Caco-2 (cell line): ENCODE measurements around the gene MLLT10. TPM values are rescaled to one million over a fixed set of nuclear protein-coding genes. Genes with fewer than 3 reads are reported as not detected.

ENCODE experiments used
- BruUV-seq: library from RNA; stranded (reverse); fragments of 400-500 nt; replicated peaks from 2 replicates; lab custom pipeline; 2021; lab: Mats Ljungman, UMichigan
- CTCF ChIA-PET: fragments of 300-600 bp; sonication (Branson Sonifier 250); formaldehyde crosslinking; loops from one replicate; lab custom pipeline; 2022; ENCODE audit warnings: antibody characterized with exemption; lab: Charles Lee
- POLR2A ChIA-PET: fragments of 300-600 bp; sonication (Branson Sonifier 250); formaldehyde crosslinking; loops from one replicate; lab custom pipeline; 2022; ENCODE audit warnings: antibody characterized with exemption; lab: Charles Lee
- DNase-seq, 2 experiments: peaks; one replicate each; pipeline versions ENCODE4 v3.0.0 to v3.0.0-alpha.2; 2020 to 2022
- H3K27me3 ChIP-seq: replicated peaks from 2 replicates; pipeline ENCODE4 v1.6.0; 2011; ENCODE audit warnings: low read length; ENCODE audit not compliant: control insufficient read depth, insufficient read depth
- H3K36me3 ChIP-seq: 2 replicates; pipeline ENCODE4 v1.5.1; 2011; ENCODE audit warnings: low read length; ENCODE audit not compliant: control insufficient read depth, insufficient read depth
- H3K4me1 ChIP-seq: fragments of 250-450 bp; sonication (Bioruptor Pico); 2 replicates; pipeline ENCODE4 v1.5.1; 2020; ENCODE audit warnings: mild to moderate bottlenecking
- H3K4me3 ChIP-seq: 2 replicates; pipeline ENCODE4 v1.5.1; 2011; ENCODE audit warnings: low read depth, mild to moderate bottlenecking, control low read depth, low read length
- H3K9me3 ChIP-seq: fragments of 250-450 bp; sonication (Bioruptor Pico); 2 replicates; pipeline ENCODE4 v1.5.1; 2020; ENCODE audit warnings: mild to moderate bottlenecking, moderate library complexity
- H3K27ac Mint-ChIP-seq: one replicate; pipeline ENCODE4 v1.8.0; 2022; ENCODE audit warnings: mixed read lengths; ENCODE audit not compliant: unreplicated experiment
- H3K27me3 Mint-ChIP-seq: one replicate; pipeline ENCODE4 v1.8.0; 2022; ENCODE audit warnings: mixed read lengths; ENCODE audit not compliant: insufficient read depth, unreplicated experiment
- H3K36me3 Mint-ChIP-seq: one replicate; pipeline ENCODE4 v1.8.0; 2022; ENCODE audit warnings: mild to moderate bottlenecking, mixed read lengths; ENCODE audit not compliant: insufficient read depth, unreplicated experiment
- H3K4me1 Mint-ChIP-seq: one replicate; pipeline ENCODE4 v1.8.0; 2022; ENCODE audit warnings: low read depth, mixed read lengths; ENCODE audit not compliant: unreplicated experiment
- H3K4me3 Mint-ChIP-seq: one replicate; pipeline ENCODE4 v1.8.0; 2022; ENCODE audit warnings: mild to moderate bottlenecking, moderate library complexity, mixed read lengths; ENCODE audit not compliant: unreplicated experiment
- H3K9me3 Mint-ChIP-seq: one replicate; pipeline ENCODE4 v1.8.0; 2022; ENCODE audit warnings: mixed read lengths; ENCODE audit not compliant: unreplicated experiment
- intact Hi-C: fragments of 100-400 bp; cut with micrococcal nuclease; formaldehyde crosslinking; loops from one replicate; pipeline ENCODE4 v1.10.0; 2022; ENCODE audit not compliant: unreplicated experiment
- total RNA-seq: library from RNA; stranded (reverse); gene quantifications from 2 replicates; pipeline ENCODE4 v1.2.3, GENCODE V29; 2022
- TF ChIP-seq, protein P1 (sequence below), 2 experiments: fragments of 200-600 bp in 1 of 2; IDR thresholded peaks; 1 replicate in 1 of 2; 2 replicates in 1 of 2; pipeline versions ENCODE4 v1.5.1 to v1.8.0; 2011 to 2022; ENCODE audit warnings: antibody characterized with exemption in 1 of 2, control low read depth in 1 of 2, inconsistent platforms in 1 of 2, low read depth in 1 of 2, low read length in 1 of 2, mild to moderate bottlenecking in 1 of 2, moderate library complexity in 1 of 2; ENCODE audit not compliant: insufficient read depth in 1 of 2, severe bottlenecking in 1 of 2, unreplicated experiment in 1 of 2

The MLLT10 gene
- total RNA-seq, 1 experiment from 2014 or later: 84.3 TPM

- H3K27ac Mint-ChIP-seq: no peak overlapping the region
- CTCF ChIA-PET: no interaction called here
- no peaks in the 10 kb centered on the region for H3K27me3 Mint-ChIP-seq
- H3K9me3 ChIP-seq: no peaks in the 10 kb centered on the region
- no peak overlapping the region for H3K4me3 Mint-ChIP-seq
- peaks cover 50% of the 10 kb centered on the region for H3K36me3 Mint-ChIP-seq
- intact Hi-C loops: no loop called here
- H3K9me3 Mint-ChIP-seq: no peaks in the 10 kb centered on the region
- peaks cover 29% of the 10 kb centered on the region for H3K4me1 Mint-ChIP-seq
- no peak for DNase-seq
- H3K4me3 ChIP-seq: no peak overlapping the region
- BruUV-seq: no TSS peak
- TF ChIP-seq, protein P1, sequence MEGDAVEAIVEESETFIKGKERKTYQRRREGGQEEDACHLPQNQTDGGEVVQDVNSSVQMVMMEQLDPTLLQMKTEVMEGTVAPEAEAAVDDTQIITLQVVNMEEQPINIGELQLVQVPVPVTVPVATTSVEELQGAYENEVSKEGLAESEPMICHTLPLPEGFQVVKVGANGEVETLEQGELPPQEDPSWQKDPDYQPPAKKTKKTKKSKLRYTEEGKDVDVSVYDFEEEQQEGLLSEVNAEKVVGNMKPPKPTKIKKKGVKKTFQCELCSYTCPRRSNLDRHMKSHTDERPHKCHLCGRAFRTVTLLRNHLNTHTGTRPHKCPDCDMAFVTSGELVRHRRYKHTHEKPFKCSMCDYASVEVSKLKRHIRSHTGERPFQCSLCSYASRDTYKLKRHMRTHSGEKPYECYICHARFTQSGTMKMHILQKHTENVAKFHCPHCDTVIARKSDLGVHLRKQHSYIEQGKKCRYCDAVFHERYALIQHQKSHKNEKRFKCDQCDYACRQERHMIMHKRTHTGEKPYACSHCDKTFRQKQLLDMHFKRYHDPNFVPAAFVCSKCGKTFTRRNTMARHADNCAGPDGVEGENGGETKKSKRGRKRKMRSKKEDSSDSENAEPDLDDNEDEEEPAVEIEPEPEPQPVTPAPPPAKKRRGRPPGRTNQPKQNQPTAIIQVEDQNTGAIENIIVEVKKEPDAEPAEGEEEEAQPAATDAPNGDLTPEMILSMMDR (IDR thresholded peaks at IDR 0.05; ENCODE audit: insufficient read depth in 1 of 2, low read depth in 1 of 2, low read length in 1 of 2, severe bottlenecking in 1 of 2, unreplicated experiment in 1 of 2): no peak
- 0 out of 2 replicates have a peak, but pooled peaks cover 3% of the 10 kb centered on the region for H3K4me1 ChIP-seq
- no peaks in the 10 kb centered on the region for H3K27me3 ChIP-seq
- H3K36me3 ChIP-seq: no peaks in the 10 kb centered on the region; the same call in 1 of the 2 replicates
- POLR2A ChIA-PET: interaction anchor here (0.6 kb wide), 1 partner anchor 73 kb away, joined by 3 read pairs; no protein-coding TSS in a partner anchor
Measured at GRCh38 chr10:21670391-21670790, 136.4 kb downstream of the MLLT10 start.

GRCh38 chr10:21673668-21674067 is 139.6 kb downstream of the MLLT10 start:
- Mint-ChIP-seq H3K4me1 (peaks cover 17% of the 10 kb centered on the region), H3K27me3 (no peaks in the 10 kb centered on the region), H3K9me3 (no peaks in the 10 kb centered on the region), H3K4me3 (no peak overlapping the region), H3K27ac (no peak overlapping the region), H3K36me3 (peaks cover 47% of the 10 kb centered on the region)
- TSS peak; percentile 5 for BruUV-seq
- DNase-seq: no peak
- TF ChIP-seq, protein P1 (IDR thresholded peaks at IDR 0.05; ENCODE audit: insufficient read depth in 1 of 2, low read depth in 1 of 2, low read length in 1 of 2, severe bottlenecking in 1 of 2, unreplicated experiment in 1 of 2): no peak
- POLR2A ChIA-PET: no interaction called here
- intact Hi-C loops: no loop called here
- Histone ChIP-seq H3K4me3 (no peak overlapping the region), H3K27me3 (no peaks in the 10 kb centered on the region), H3K4me1 (0 out of 2 replicates have a peak, but pooled peaks cover under 1% of the 10 kb centered on the region), H3K36me3 (no peaks in the 10 kb centered on the region; the same call in none of the 2 replicates), H3K9me3 (no peaks in the 10 kb centered on the region)
- CTCF ChIA-PET: interaction anchor here (0.7 kb wide), 1 partner anchor 10 kb away, joined by 3 read pairs; no protein-coding TSS in a partner anchor

DNA sequence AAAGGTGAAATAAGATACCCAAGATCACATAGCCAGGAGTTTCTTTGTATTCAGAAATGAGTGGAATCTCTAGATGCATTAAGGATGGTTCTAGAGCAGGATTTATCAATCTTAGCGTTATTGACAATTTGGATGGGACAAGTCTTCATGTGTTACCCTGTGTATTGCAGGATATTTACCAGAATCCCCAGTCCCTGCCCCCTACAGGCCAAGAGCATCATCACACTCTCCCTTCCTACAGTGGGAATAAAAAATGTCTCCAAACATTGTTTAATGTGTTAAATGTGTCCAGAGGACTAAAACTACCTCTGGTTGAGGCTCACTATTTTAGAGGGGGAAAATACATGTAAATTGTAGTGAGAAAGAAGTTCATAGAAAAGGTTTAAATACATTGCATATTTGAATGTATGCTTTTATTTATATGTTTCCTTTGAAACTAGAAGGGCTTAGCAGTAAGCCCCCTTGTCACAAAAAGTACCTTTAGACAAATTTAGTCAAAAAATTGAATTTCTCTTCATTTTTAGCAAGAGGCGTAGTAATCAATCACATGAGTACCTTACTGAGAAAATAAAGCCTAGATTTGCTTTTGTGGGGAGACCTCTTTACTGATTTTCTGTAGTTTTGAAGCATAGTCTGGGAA is 141.2 kb downstream of the MLLT10 start:
- Histone ChIP-seq H3K27me3 (no peaks in the 10 kb centered on the region), H3K9me3 (no peaks in the 10 kb centered on the region), H3K4me1 (no peaks in the 10 kb centered on the region), H3K36me3 (no peaks in the 10 kb centered on the region; the same call in none of the 2 replicates), H3K4me3 (no peak overlapping the region)
- H3K36me3 Mint-ChIP-seq: peaks cover 47% of the 10 kb centered on the region
- BruUV-seq: no TSS peak
- intact Hi-C loops: no loop called here
- peaks cover 5% of the 10 kb centered on the region for H3K4me1 Mint-ChIP-seq
- DNase-seq: peak; percentile 58 to 70
- ChIA-PET CTCF (no interaction called here), POLR2A (no interaction called here)
- TF ChIP-seq, protein P1 (IDR thresholded peaks at IDR 0.05; ENCODE audit: insufficient read depth in 1 of 2, low read depth in 1 of 2, low read length in 1 of 2, severe bottlenecking in 1 of 2, unreplicated experiment in 1 of 2): peak; percentile 84 to 89
- H3K27ac Mint-ChIP-seq: no peak overlapping the region
- H3K27me3 Mint-ChIP-seq: no peaks in the 10 kb centered on the region
- H3K9me3 Mint-ChIP-seq: no peaks in the 10 kb centered on the region
- no peak overlapping the region for H3K4me3 Mint-ChIP-seq
